HG02759 (cell line): ENCODE measurements around the gene TTLL8.

Experiments used
- ATAC-seq: cut with Tn5 transposase; IDR thresholded peaks from one replicate; pipeline ENCODE4 v1.9.1; 2021; ENCODE audit warnings: mild to moderate bottlenecking, moderate library complexity; ENCODE audit not compliant: unreplicated experiment

TTLL8 gene

DNA sequence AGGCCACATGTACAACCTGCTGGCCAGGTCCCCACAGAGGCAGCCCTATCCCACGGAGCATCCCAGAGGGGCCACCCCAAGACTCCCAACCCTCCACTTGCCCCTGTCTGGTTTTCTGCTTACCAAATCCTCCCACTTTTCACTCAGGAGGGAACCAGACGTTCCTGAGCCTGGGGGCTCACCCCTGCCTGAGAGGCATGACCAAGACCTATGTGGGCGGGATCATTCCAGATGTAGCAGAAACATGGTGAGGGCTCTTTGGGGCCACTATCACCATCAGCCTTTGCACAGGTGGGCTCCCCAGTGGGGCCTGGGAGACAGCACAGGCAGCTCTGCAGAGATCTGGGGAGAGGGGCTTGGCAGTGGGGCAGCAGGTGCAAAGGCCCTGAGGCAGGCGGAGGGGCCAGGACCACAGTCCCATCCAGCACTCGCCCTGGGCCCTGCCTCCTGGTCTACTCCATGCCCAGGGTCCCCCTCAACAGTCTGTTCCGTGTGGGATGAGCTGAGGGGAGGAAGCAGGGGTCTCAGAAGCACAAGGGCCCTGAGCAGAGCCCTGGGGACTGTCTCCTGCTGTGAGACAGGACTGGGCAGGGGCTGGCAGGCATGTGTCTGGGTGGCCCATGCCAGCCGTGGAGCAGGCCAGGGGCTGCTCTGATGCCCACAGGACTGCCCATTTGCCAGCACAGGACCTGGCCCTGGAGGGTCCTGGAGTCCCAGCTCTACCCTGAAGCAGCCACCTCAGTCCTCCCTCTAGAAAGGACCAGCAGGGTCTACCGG is 88.2 kb downstream of the TTLL8 start:
- no peak for ATAC-seq

DNA sequence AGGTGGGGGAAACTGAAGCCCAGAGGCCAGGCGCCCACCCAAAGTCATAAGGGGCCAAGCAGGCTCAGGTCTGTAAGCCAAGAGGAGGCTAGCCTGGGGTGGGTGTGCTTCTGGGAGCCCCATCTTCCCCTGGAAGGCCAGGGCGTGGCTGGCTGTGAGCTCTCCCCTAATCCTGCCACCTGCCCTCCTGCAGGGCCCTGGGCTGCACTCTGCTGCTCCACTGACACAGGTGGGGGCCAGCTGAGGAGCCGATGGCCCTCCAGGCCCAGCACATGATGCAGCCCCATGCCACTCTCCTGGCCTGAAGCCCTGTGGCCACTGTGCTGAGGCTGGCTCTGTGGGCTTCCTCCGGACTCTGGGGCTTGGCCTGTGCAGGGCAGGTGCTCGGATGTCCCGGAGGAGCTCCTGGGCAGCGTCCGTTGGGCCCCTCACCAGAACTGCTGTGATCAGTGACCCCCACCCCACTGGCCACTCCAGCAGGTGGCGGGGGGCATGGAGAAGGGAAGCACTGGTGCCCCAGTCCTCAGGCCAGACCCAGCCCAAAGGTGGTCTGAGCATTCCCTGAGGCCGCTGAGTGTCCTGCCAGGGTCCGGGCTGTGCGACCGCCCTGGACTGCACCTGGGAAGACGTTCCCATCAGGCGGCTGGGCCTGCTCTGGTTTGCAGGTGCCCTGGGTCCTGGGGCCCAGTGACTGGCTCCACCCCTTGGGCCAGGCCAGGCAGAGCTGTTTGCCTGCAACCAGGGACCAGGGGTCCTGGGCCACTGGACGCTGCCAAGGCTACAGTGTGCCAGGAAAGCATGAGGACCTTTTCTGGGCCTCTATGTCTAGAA is 89.1 kb downstream of the TTLL8 start:
- no peak for ATAC-seq
